Adrenal gland (tissue), 12 donors: ENCODE data around the gene FAM53B. TPM values are rescaled to one million over a fixed set of nuclear protein-coding genes. Genes with fewer than 3 reads are reported as not detected.

Experiments
- DNase-seq, 7 donors: peaks; one replicate each; pipeline ENCODE4 v3.0.0-alpha.2; 2019 to 2020
- H3K27ac ChIP-seq, 5 donors: fragments of 200-600 bp; sonication (generic) in 4 of 5; 1 replicate in 3 of 5; 2 replicates in 2 of 5; pipeline versions ENCODE4 v1.5.1 to v1.8.0; 2016 to 2020; ENCODE audit warnings: mild to moderate bottlenecking in 1 of 5
- H3K27me3 ChIP-seq: fragments of 200-600 bp; 2 replicates; pipeline ENCODE4 v1.8.0; 2021
- H3K36me3 ChIP-seq, 2 donors: fragments of 200-600 bp; replicated peaks in 1 of 2; 1 replicate in 1 of 2; 2 replicates in 1 of 2; pipeline versions ENCODE4 v1.5.1 to v1.8.0; 2018 to 2022
- H3K4me1 ChIP-seq, 2 donors: fragments of 200-600 bp; replicated peaks in 1 of 2; 1 replicate in 1 of 2; 2 replicates in 1 of 2; pipeline versions ENCODE4 v1.5.1 to v1.8.0; 2018 to 2021
- H3K4me3 ChIP-seq, 4 donors: fragments of 200-600 bp; sonication (generic) in 3 of 4; one replicate each; pipeline ENCODE4 v1.5.1; 2016 to 2018
- H3K9me3 ChIP-seq, 3 donors: fragments of 200-600 bp; sonication (generic) in 1 of 3; replicated peaks in 1 of 3; 1 replicate in 2 of 3; 2 replicates in 1 of 3; pipeline versions ENCODE4 v1.5.1 to v1.8.0; 2016 to 2021
- POLR2A ChIP-seq, 2 donors: fragments of 450-650 bp; IDR thresholded peaks; one replicate each; pipeline ENCODE4 v1.6.1; 2017; ENCODE audit warnings: antibody characterized with exemption in 2 of 2, mild to moderate bottlenecking in 2 of 2, moderate library complexity in 1 of 2
- WGBS, 4 donors: extraction: QIAGEN DNeasy Blood & Tissue Kit in 2 of 4; methylation state at CpG; one replicate each; pipeline versions ENCODE4 v1.1.5 to v1.1.7; 2013 to 2017; 5-methylcytosine and 5-hydroxymethylcytosine counted together
- intact Hi-C, 2 donors: fragments of 100-400 bp; cut with DNase I; formaldehyde crosslinking; loops; one replicate each; pipeline versions ENCODE4 v1.14.1 to v1.15.0; 2022 to 2023
- polyA plus RNA-seq, 3 donors: library from polyadenylated mRNA; stranded (reverse); fragments of 200-250 nt in 2 of 3; fragments of 350-450 nt in 1 of 3; fragmentation: Illumina TruSeq in 1 of 3; extraction: RNeasy Lipid Tissue Mini Kit (QIAGEN cat#74804) in 1 of 3; gene quantifications; one replicate each; pipeline ENCODE4 v1.2.3, GENCODE V29; 2013 to 2014
- total RNA-seq, 9 donors: library from RNA; depleted of rRNA in 4 of 9; stranded (reverse); fragments of >200 nt in 4 of 9; fragments of 120-200 nt in 1 of 9; fragmentation: NEBNext Ultra II Directional in 1 of 9; extraction: Animal tissue kit (Norgen Biotek cat#: 25700) in 1 of 9; gene quantifications; one replicate each; pipeline versions ENCODE4 v1.1.0 to v1.2.4, GENCODE V29; 2013 to 2023
- TF ChIP-seq, protein P1 (sequence below), 6 experiments: fragments of 450-650 bp in 4 of 6; fragments of 200-600 bp in 2 of 6; sonication (generic) in 1 of 6; IDR thresholded peaks; 1 replicate in 5 of 6; 2 replicates in 1 of 6; pipeline versions ENCODE4 v1.5.1 to v1.8.0; 2016 to 2021; ENCODE audit warnings: antibody characterized with exemption in 6 of 6, mild to moderate bottlenecking in 2 of 6, moderate library complexity in 1 of 6
- donor health status: healthy with polysubstance abuse.
- donor health status: Bipolar disorder and iron deficiency.
- donor health status: DM: yes; HTN: yes; CAD: no.
- donor health status: DM: no; HTN: no; CAD: no.
- donor health status: DM: no; HTN: no; CAD: no.
- donor health status: DM: yes; HTN: yes; CAD: no.

The FAM53B gene
- total and polyA plus RNA-seq, 12 donors, result 15.1 to 90.9 (median 65.5) TPM

DNA sequence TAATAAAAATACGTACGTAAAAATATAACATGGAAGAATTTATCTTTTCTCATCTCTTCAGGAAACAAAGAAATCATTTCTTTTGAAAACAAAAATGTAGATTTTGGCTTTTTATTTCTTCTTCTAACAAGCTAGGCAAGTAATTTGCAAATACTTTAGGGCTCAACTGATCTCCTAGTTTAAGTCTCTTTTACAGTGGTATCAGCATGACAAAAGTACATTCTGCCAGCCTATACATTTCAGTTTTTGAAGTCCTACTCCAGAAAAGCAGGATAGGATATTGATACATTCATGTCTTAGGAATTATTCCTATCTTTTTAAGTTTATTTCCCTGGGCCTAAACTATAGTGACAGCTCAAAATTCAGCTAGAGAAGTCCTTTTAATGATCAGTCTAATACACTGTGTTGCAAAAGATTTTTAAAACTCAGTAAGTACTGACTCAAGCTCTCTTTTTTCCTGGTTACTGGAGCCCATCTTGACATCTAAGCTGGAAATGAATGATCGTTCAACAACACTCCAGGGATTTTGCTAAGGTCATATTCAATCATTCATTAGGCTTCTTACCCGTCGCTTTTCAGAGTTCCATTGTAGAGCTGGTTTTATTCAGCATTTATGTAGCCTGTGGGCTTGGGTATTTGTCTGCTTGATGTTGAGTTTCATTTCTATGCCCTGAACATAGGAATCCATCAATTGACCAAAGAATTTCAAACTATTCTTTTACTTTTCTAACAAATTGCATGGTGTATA lies 12.2 kb upstream of the FAM53B start:
- H3K27me3 ChIP-seq, result no peaks in the 10 kb centered on the region
- H3K27ac ChIP-seq, result peak overlapping the region in 1 of 5 donors; percentile 32
- peaks cover 8 to 29% of the 10 kb centered on the region in 2 donors for H3K4me1 ChIP-seq
- no peaks in the 10 kb centered on the region for H3K9me3 ChIP-seq
- no peak for DNase-seq
- no peak for TF ChIP-seq POLR2A (IDR thresholded peaks at IDR 0.05)
- TF ChIP-seq, protein P1, sequence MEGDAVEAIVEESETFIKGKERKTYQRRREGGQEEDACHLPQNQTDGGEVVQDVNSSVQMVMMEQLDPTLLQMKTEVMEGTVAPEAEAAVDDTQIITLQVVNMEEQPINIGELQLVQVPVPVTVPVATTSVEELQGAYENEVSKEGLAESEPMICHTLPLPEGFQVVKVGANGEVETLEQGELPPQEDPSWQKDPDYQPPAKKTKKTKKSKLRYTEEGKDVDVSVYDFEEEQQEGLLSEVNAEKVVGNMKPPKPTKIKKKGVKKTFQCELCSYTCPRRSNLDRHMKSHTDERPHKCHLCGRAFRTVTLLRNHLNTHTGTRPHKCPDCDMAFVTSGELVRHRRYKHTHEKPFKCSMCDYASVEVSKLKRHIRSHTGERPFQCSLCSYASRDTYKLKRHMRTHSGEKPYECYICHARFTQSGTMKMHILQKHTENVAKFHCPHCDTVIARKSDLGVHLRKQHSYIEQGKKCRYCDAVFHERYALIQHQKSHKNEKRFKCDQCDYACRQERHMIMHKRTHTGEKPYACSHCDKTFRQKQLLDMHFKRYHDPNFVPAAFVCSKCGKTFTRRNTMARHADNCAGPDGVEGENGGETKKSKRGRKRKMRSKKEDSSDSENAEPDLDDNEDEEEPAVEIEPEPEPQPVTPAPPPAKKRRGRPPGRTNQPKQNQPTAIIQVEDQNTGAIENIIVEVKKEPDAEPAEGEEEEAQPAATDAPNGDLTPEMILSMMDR (IDR thresholded peaks at IDR 0.05), result no peak
- intact Hi-C loops, result no loop called here
- no peak overlapping the region for H3K4me3 ChIP-seq
- 59 to 64% (median 61%) methylated on average over 5 of the region's 5 CpGs for WGBS, 4 donors
- H3K36me3 ChIP-seq, result peaks cover 0 to 9% of the 10 kb centered on the region in 2 donors

DNA sequence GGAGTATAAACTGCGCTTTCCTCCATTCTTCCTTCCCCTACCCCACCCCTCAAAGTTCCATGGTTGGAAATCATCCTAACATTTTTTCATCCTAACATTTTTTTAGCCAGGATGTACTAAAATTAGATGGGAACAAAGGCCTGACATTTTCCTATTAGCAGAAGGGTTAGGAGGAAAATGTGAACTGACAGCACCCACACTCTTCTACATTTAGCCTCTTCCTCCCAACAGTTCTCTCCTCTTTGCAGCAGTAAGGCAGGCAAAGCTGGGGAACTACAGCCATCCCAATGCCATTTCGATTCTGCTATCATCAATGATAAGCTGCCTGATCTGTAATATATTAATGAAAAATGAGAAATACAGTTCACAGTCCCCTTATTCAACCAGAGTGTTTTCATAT lies 11.4 kb upstream of the FAM53B start:
- Histone ChIP-seq H3K27ac (no peak overlapping the region), H3K4me1 (peaks cover 8 to 29% of the 10 kb centered on the region in 2 donors), H3K4me3 (no peak overlapping the region), H3K27me3 (no peaks in the 10 kb centered on the region), H3K9me3 (no peaks in the 10 kb centered on the region), H3K36me3 (peaks cover 0 to 9% of the 10 kb centered on the region in 2 donors)
- DNase-seq, result no peak
- WGBS, 4 donors, result 68 to 75% (median 72%) methylated on average over 2 of the region's 2 CpGs
- no peak for TF ChIP-seq POLR2A (IDR thresholded peaks at IDR 0.05)
- TF ChIP-seq, protein P1 (IDR thresholded peaks at IDR 0.05), result no peak
- intact Hi-C loops, result no loop called here

DNA sequence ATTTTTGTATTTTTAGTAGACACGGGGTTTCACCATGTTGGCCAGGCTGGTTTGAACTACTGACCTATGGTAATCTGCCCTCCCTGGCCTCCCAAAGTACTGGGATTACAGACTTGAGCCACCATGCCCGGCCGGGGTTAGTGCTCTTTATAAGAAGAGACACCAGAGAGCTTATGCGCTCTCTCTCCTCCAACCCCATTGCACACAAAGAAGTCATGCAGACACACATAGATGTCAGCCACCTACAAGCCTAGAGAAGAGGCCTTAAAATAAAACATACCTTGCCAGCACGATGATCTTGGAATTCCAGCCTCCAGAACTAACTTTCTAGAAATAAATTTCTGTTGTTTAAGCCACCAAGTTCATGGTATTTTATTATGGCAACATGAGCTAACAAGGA lies 10.0 kb upstream of the FAM53B start:
- WGBS, 4 donors, result 93 to 99% (median 97%) methylated on average over 5 of the region's 5 CpGs

DNA sequence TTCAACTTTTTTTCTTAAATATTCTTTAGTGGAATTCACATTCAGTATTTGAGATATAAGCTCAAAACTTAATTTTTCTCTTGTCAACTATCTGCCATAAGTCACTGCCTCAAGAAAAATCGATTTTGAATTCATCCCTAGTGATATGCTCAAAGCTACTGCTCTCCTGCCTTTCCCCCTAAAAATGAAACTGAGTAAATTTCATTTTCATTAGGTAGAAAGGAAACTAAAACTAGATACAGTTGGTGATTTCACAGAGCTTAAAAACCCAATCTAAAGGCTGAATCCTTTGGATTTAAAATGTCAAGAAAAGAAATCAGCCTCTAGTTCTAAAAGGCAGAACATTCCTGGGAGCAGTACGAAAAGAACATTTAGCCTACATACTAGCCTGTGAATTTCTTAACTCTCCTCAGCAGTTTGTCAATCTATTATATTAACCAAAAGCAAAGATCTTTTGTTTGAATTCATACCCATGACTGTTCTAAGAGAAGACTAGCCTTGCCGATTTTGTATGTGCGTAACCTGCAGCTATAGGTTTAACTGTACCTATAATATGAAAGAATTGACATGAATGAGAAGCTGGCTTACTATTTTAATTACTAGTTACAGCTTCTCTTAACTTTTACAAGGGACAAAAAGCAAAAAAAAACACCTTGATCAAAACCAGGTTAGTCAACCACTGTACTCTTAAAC lies 4.9 kb upstream of the FAM53B start:
- Histone ChIP-seq H3K4me3 (no peak overlapping the region), H3K27me3 (no peaks in the 10 kb centered on the region), H3K4me1 (peaks cover 8 to 10% of the 10 kb centered on the region in 2 donors), H3K36me3 (no peaks in the 10 kb centered on the region), H3K9me3 (no peaks in the 10 kb centered on the region), H3K27ac (no peak overlapping the region)
- no peak for DNase-seq
- intact Hi-C loops, result no loop called here
- 77 to 79% (median 78%) methylated on average over 4 of the region's 4 CpGs for WGBS, 4 donors
- TF ChIP-seq, protein P1 (IDR thresholded peaks at IDR 0.05), result no peak
- TF ChIP-seq POLR2A (IDR thresholded peaks at IDR 0.05), result no peak

More for the DNA sequence above, 10.0 kb upstream of the FAM53B start:
- peaks cover 8 to 29% of the 10 kb centered on the region in 2 donors for H3K4me1 ChIP-seq
- no peak for DNase-seq
- no peaks in the 10 kb centered on the region for H3K27me3 ChIP-seq
- intact Hi-C loops, result no loop called here
- H3K4me3 ChIP-seq, result no peak overlapping the region
- TF ChIP-seq, protein P1 (IDR thresholded peaks at IDR 0.05), result no peak
- TF ChIP-seq POLR2A (IDR thresholded peaks at IDR 0.05), result no peak
- H3K27ac ChIP-seq, result no peak overlapping the region
- H3K36me3 ChIP-seq, result peaks cover 0 to under 1% of the 10 kb centered on the region in 2 donors
- H3K9me3 ChIP-seq, result no peaks in the 10 kb centered on the region
